Activated CD4-positive, alpha-beta T cell treated with anti-CD3 and anti-CD28 coated beads for 36 hours (primary cell): ENCODE results near the gene ARHGEF37. TPM values are rescaled to one million over a fixed set of nuclear protein-coding genes. Genes with fewer than 3 reads are reported as not detected.

Experiments used
- ATAC-seq: fragments of 200-7000 bp; cut with Tn5 transposase; one replicate; pipeline ENCODE4 v1.10.0; 2021; ENCODE audit warnings: mild to moderate bottlenecking, moderate library complexity
- CTCF ChIA-PET: fragments of 350-600 bp; sonication (Branson Sonifier 250); formaldehyde crosslinking; loops from one replicate; lab custom pipeline; 2021; ENCODE audit warnings: antibody characterized with exemption; lab: Charles Lee
- POLR2A ChIA-PET: fragments of 350-600 bp; sonication (Branson Sonifier 250); formaldehyde crosslinking; loops from one replicate; lab custom pipeline; 2021; ENCODE audit warnings: antibody characterized with exemption, inconsistent platforms; lab: Charles Lee
- DNase-seq: peaks from one replicate; pipeline ENCODE4 v3.0.0-alpha.2; 2020
- H3K27ac Mint-ChIP-seq: one replicate; pipeline ENCODE4 v1.8.0; 2021; ENCODE audit warnings: mixed read lengths
- H3K27me3 Mint-ChIP-seq: one replicate; pipeline ENCODE4 v1.8.0; 2021; ENCODE audit warnings: mixed read lengths
- H3K36me3 Mint-ChIP-seq: one replicate; pipeline ENCODE4 v1.8.0; 2021; ENCODE audit warnings: low read depth, mixed read lengths
- H3K4me1 Mint-ChIP-seq: one replicate; pipeline ENCODE4 v1.8.0; 2021; ENCODE audit warnings: mixed read lengths
- H3K4me3 Mint-ChIP-seq: one replicate; pipeline ENCODE4 v1.8.0; 2021; ENCODE audit warnings: mild to moderate bottlenecking, moderate library complexity, mixed read lengths
- H3K9me3 Mint-ChIP-seq: one replicate; pipeline ENCODE4 v1.8.0; 2021; ENCODE audit warnings: low read depth, mixed read lengths
- intact Hi-C, 2 experiments: fragments of 100-400 bp; cut with DNase I in 1 of 2; cut with micrococcal nuclease in 1 of 2; formaldehyde crosslinking; loops; one replicate each; pipeline versions ENCODE4 v1.14.2 to v1.15.1; 2022 to 2024; cut with DNase I, micrococcal nuclease
- total RNA-seq, 2 experiments: library from RNA; stranded (reverse); gene quantifications; one replicate each; pipeline ENCODE4 v1.2.3, GENCODE V29; 2021

ARHGEF37 gene
- total RNA-seq, 2 experiments from 2014 or later: 1.7 to 2.1 TPM

- DNase-seq: no peak
- Mint-ChIP-seq H3K9me3 (no peaks in the 10 kb centered on the region), H3K4me1 (no peaks in the 10 kb centered on the region), H3K36me3 (no peaks in the 10 kb centered on the region), H3K27me3 (no peaks in the 10 kb centered on the region), H3K27ac (no peak overlapping the region), H3K4me3 (no peak overlapping the region)
- no peak for ATAC-seq
- intact Hi-C loops: no loop called here
- ChIA-PET POLR2A (no interaction called here), CTCF (interaction anchor here (0.6 to 0.7 kb wide), 2 partner anchors 126 to 433 kb away, joined by 3 read pairs; no protein-coding TSS in a partner anchor)
Observed at GRCh38 chr5:149598966-149599365, 17.7 kb downstream of the ARHGEF37 start.

GRCh38 chr5:149599375-149599774, 18.1 kb downstream of the ARHGEF37 start:
- intact Hi-C loops: no loop called here

GRCh38 chr5:149600932-149601331, 19.6 kb downstream of the ARHGEF37 start:
- ChIA-PET POLR2A (no interaction called here), CTCF (interaction anchor here (0.9 kb wide), 1 partner anchor 219 kb away, joined by 4 read pairs; no protein-coding TSS in a partner anchor)
- Mint-ChIP-seq H3K36me3 (no peaks in the 10 kb centered on the region), H3K27me3 (no peaks in the 10 kb centered on the region), H3K4me3 (no peak overlapping the region), H3K27ac (no peak overlapping the region), H3K4me1 (no peaks in the 10 kb centered on the region), H3K9me3 (no peaks in the 10 kb centered on the region)
- intact Hi-C loops: no loop called here
- DNase-seq (no peak), ATAC-seq (no peak)

More at GRCh38 chr5:149599375-149599774, 18.1 kb downstream of the ARHGEF37 start:
- H3K4me1 Mint-ChIP-seq: no peaks in the 10 kb centered on the region
- ChIA-PET CTCF (no interaction called here), POLR2A (no interaction called here)
- H3K4me3 Mint-ChIP-seq: no peak overlapping the region
- H3K9me3 Mint-ChIP-seq: no peaks in the 10 kb centered on the region
- ATAC-seq: no peak
- H3K36me3 Mint-ChIP-seq: no peaks in the 10 kb centered on the region
- no peak overlapping the region for H3K27ac Mint-ChIP-seq
- no peaks in the 10 kb centered on the region for H3K27me3 Mint-ChIP-seq
- DNase-seq: no peak

DNA sequence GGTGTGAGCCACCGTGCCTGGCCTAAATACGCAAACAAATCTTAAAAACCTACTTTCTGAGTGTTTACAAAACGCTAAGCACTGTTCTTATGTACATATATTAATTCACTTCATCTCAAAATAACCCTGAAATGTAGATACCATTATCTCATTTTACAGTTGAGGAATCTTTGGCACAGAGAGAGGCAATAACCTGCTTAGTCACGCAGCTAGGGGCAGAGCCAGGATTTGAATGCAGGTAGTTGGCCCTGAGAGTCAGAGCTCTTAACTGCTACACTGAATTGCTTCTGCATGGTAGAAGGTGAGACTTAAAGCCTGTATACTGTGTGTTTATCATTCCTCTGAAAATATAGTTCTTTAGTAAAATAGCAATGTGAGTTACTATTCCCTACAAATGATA, 21.9 kb downstream of the ARHGEF37 start:
- no peaks in the 10 kb centered on the region for H3K27me3 Mint-ChIP-seq
- CTCF ChIA-PET: interaction anchor here (0.8 kb wide), 2 partner anchors 16 to 221 kb away, joined by 3 read pairs; no protein-coding TSS in a partner anchor

DNA sequence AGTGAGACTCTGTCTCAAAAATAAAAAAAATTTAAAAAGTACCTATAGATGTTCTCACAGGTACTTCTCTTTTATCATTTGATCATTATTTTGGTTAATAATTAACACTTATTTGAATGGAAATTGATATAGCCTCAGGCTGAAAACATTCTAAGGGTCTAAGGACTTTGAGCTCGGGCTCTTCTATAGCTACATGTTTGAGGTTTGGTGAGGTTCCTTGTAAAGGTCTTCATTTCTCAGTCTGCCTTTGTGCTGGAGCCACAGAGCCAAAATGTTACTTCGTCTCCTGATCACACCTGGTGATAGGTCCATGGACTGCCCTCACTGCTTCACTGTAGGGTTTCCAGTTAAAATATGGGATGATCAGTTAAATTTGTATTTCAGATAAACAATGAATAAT, 22.6 kb downstream of the ARHGEF37 start:
- peaks cover 6% of the 10 kb centered on the region for H3K4me1 Mint-ChIP-seq
- no peak overlapping the region for H3K4me3 Mint-ChIP-seq
- no peak for ATAC-seq
- H3K9me3 Mint-ChIP-seq: no peaks in the 10 kb centered on the region
- DNase-seq: no peak
- no peaks in the 10 kb centered on the region for H3K27me3 Mint-ChIP-seq
- ChIA-PET CTCF (interaction anchor here (0.8 kb wide), 2 partner anchors 15 to 222 kb away, joined by 3 read pairs; no protein-coding TSS in a partner anchor), POLR2A (no interaction called here)
- no peak overlapping the region for H3K27ac Mint-ChIP-seq
- intact Hi-C loops: no loop called here
- no peaks in the 10 kb centered on the region for H3K36me3 Mint-ChIP-seq

More for the DNA sequence above, 21.9 kb downstream of the ARHGEF37 start:
- POLR2A ChIA-PET: no interaction called here
- intact Hi-C loops: no loop called here
- no peak for ATAC-seq
- DNase-seq: no peak
- Mint-ChIP-seq H3K4me1 (peaks cover 6% of the 10 kb centered on the region), H3K9me3 (no peaks in the 10 kb centered on the region), H3K4me3 (no peak overlapping the region), H3K27ac (no peak overlapping the region), H3K36me3 (no peaks in the 10 kb centered on the region)

DNA sequence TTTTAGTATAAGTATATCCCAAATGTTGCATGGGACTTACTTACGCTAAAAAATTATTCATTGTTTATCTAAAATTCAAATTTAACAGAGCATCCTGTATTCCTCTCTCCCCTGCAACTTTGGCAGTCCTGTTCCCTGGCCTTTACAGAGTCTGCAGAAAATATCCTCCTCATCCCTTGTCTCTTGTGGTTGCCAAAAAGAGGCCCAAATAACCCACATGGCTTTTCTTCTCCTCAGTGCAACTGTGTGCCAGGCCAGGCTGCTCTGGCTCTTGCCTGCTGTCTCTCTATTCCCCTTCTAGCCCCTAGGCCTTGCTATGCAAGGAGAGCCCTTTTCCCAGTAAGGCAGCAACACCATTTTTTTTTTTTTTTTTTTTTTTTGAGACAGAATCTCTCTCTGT, 23.0 kb downstream of the ARHGEF37 start:
- ChIA-PET CTCF (interaction anchor here (0.8 kb wide), 1 partner anchor 222 kb away, joined by 3 read pairs; no protein-coding TSS in a partner anchor), POLR2A (no interaction called here)
- ATAC-seq (no peak), DNase-seq (no peak)
- no peaks in the 10 kb centered on the region for H3K27me3 Mint-ChIP-seq
- intact Hi-C loops: no loop called here
- H3K36me3 Mint-ChIP-seq: no peaks in the 10 kb centered on the region
- no peak overlapping the region for H3K4me3 Mint-ChIP-seq
- H3K4me1 Mint-ChIP-seq: peaks cover 6% of the 10 kb centered on the region
- no peaks in the 10 kb centered on the region for H3K9me3 Mint-ChIP-seq
- no peak overlapping the region for H3K27ac Mint-ChIP-seq

DNA sequence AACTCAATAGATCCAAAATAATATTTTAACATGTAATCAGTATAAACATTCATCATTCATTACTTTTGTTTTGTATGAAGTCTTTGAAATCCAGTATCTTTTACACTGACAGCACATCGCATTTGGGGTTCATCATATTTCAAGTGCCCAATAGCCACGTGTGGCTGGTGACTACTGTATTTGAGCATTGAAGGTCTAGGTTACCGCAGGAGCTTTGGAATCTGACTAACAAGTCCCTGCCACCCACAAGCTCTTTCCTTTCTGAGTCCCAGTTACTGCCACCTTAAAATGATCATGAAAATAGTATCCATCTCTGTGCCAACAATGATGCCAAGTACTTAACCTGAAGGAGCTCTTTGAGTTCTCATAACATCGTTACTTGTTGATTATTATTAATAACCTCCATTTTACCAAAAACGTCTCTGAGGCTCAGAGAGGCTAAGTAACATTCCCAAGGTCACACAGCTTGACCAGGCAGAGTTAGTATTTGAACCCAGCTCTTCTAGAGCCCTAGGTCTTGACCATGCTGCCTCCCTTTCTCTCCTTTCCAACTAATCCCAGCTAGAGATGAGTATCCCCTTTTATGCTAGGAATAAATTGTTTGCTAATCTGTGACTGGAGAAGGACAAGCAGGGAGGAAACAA, 24.2 kb downstream of the ARHGEF37 start:
- Mint-ChIP-seq H3K4me1 (peaks cover 6% of the 10 kb centered on the region), H3K36me3 (no peaks in the 10 kb centered on the region), H3K4me3 (no peak overlapping the region), H3K27me3 (no peaks in the 10 kb centered on the region), H3K9me3 (no peaks in the 10 kb centered on the region), H3K27ac (no peak overlapping the region)
- ATAC-seq: no peak
- intact Hi-C loops: no loop called here
- POLR2A ChIA-PET: no interaction called here
- CTCF ChIA-PET: interaction anchor here (1.1 to 1.3 kb wide), 3 partner anchors 13 to 234 kb away, joined by 3 to 4 read pairs (median 3); no protein-coding TSS in a partner anchor
- DNase-seq: no peak

GRCh38 chr5:149605998-149606724, 24.9 kb downstream of the ARHGEF37 start:
- no peaks in the 10 kb centered on the region for H3K9me3 Mint-ChIP-seq
- ATAC-seq: no peak
- H3K4me3 Mint-ChIP-seq: no peak overlapping the region
- no peaks in the 10 kb centered on the region for H3K27me3 Mint-ChIP-seq
- CTCF ChIA-PET: interaction anchor here (1.2 to 1.3 kb wide), 2 partner anchors 13 to 234 kb away, joined by 3 to 4 read pairs; no protein-coding TSS in a partner anchor
- no peak for DNase-seq
- intact Hi-C loops: no loop called here
- POLR2A ChIA-PET: no interaction called here
- H3K36me3 Mint-ChIP-seq: no peaks in the 10 kb centered on the region
- H3K4me1 Mint-ChIP-seq: peaks cover 6% of the 10 kb centered on the region
- H3K27ac Mint-ChIP-seq: no peak overlapping the region

- ChIA-PET POLR2A (interaction anchor here (0.5 kb wide), 1 partner anchor 1234 kb away, joined by 3 read pairs; no protein-coding TSS in a partner anchor), CTCF (interaction anchor here (0.6 to 1.2 kb wide), 4 partner anchors 20 to 243 kb away, joined by 3 to 4 read pairs (median 3); no protein-coding TSS in a partner anchor)
- DNase-seq (no peak), ATAC-seq (peak; percentile 39)
- intact Hi-C loops: no loop called here
- Mint-ChIP-seq H3K27me3 (no peaks in the 10 kb centered on the region), H3K36me3 (no peaks in the 10 kb centered on the region), H3K4me1 (peaks cover 6% of the 10 kb centered on the region), H3K9me3 (no peaks in the 10 kb centered on the region), H3K27ac (no peak overlapping the region), H3K4me3 (no peak overlapping the region)
Observed at GRCh38 chr5:149608936-149609545, 27.7 kb downstream of the ARHGEF37 start.

- POLR2A ChIA-PET: no interaction called here
- CTCF ChIA-PET: interaction anchor here (0.6 to 1.2 kb wide), 3 partner anchors 21 to 238 kb away, joined by 3 to 4 read pairs (median 3); no protein-coding TSS in a partner anchor
- no peaks in the 10 kb centered on the region for H3K27me3 Mint-ChIP-seq
- H3K4me1 Mint-ChIP-seq: peaks cover 6% of the 10 kb centered on the region
- no peak for ATAC-seq
- no peak for DNase-seq
- H3K36me3 Mint-ChIP-seq: no peaks in the 10 kb centered on the region
- H3K27ac Mint-ChIP-seq: no peak overlapping the region
- H3K4me3 Mint-ChIP-seq: no peak overlapping the region
- H3K9me3 Mint-ChIP-seq: no peaks in the 10 kb centered on the region
- intact Hi-C loops: no loop called here
Observed at GRCh38 chr5:149609640-149610219, 28.4 kb downstream of the ARHGEF37 start.
